Measurements from ENCODE around the gene MACROD2. TPM values are rescaled to one million over a fixed set of nuclear protein-coding genes. Genes with fewer than 3 reads are reported as not detected.
"Not testable (repeated sequence)": the region's sequence is repeated elsewhere in the genome, so short reads cannot be mapped to it uniquely, and the experiment has no call there.

The MACROD2 gene
- total RNA-seq, 1 donor = 0.81 TPM

- DNase-seq (ENCODE audit: low read depth in 2 of 3, low spot score in 2 of 3) = no peak
Measured at GRCh38 chr20:14997791-14998190, 1002.5 kb downstream of the MACROD2 start.

DNA sequence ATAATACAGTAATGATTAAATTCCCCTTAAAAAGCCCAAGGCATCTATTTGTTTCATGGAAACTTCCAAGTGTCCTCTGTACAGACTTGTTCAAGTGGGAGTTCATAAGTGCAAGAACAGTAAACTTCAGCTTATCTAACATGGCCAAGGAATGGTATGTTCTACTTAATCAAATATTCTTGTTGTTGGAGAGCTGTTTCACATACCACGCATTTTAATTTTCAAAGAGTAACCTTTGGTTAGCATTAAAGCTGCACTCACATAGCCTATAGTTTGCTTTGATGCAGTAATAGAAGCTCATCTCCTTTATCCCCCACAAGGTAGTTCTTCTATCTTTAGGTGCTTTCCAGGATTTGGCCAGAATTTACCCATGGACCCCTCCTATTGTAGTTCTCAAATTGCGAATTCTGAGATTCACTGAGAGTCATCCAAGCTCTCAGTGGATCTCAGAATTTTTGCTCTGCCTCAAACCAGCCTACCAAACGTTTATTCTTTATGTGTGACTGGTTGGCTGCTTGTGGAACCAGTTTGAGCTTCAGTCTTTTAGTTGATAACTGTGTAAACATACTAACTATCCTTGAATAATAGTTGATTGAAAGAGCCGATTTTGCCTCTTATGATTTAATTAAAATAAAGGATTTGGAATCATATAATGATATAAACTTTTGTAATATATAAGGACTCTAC, 1010.1 kb downstream of the MACROD2 start:
- no peak for DNase-seq (ENCODE audit: low read depth in 2 of 3, low spot score in 2 of 3)

DNA sequence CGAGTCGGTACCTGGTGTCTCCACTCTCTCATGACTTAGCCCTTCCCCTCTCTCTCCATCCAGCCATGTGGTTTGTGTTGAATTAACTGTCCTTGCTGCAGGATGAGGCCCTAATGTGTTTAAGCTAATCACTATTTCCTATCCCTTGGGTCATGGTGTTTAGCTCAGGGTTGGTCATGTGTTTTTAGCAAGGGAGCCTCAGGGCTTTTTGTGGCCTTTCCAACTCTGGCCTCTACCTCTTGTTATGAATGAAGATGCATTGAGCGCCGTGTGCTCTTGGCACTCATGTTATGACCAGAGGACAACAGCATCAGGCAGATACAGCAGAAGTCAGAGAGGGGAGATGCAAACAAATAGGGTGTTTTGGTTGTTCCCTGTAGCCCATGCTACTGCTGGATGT, 1016.3 kb downstream of the MACROD2 start:
- DNase-seq (ENCODE audit: low read depth in 2 of 3, low spot score in 2 of 3) = no peak

DNA sequence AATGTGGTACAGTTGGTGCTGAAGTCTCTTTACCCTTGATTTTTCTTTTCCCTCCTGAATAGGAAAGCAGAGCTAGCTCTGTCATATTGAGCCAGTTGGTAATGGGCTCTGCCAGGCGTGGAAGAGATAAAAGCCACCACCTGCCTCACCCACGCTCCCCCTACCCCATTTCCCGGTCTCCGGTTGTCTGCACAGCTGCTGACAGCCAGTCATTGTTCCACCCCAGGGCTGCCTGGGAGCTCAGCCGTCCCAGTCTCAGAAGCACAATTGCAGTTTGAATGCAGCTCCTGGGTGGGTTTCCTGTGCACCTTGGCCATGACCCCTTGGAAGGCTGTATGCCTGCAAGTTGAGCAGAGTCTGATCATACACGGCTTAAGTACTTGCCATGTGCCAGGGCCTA, 1017.2 kb downstream of the MACROD2 start:
- no peak for DNase-seq (ENCODE audit: low read depth in 2 of 3, low spot score in 2 of 3)

GRCh38 chr20:15016875-15017274, 1021.6 kb downstream of the MACROD2 start:
- not testable (repeated sequence) for DNase-seq (ENCODE audit: low read depth in 2 of 3, low spot score in 2 of 3)

DNA sequence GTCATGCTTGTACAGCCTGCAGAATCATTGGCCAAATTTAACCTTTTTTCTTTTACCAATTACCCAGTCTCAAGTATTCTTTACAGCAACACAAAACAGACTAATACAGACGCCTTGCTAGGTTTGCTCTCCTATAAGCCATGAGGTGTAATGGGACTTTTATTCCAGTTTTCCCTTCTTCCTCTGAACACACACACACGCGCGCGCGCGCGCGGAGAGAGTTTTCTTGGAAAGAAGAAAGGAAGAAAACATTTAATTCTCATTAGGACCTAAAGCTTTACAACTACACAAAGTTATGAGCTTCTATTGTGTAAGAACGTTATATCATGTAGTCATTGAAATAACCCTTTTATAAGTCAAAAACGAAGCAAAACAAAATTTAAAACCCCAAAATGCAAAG, 1023.6 kb downstream of the MACROD2 start:
- no peak for DNase-seq (ENCODE audit: low read depth in 2 of 3, low spot score in 2 of 3)

- DNase-seq (ENCODE audit: low read depth in 2 of 3, low spot score in 2 of 3) = no peak
Measured at GRCh38 chr20:15020845-15021244, 1025.5 kb downstream of the MACROD2 start.

DNA sequence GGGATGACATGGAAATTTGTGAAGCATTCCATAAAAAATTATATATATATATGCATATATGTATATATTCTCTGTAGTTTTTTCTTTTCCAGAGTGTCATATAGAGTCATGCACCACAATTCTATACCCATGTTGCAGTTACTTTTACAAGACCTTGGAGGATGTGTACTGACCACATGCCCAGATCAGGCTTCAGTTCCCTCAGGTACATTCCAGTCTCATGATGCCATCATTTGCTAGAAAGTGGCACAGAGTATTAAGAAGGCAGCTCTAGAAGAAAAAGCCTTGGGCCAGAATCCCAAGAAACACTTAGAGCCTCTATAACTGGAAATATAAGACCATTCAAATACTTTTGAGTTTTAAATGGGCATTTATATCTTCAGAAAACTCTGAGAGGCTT, 1027.6 kb downstream of the MACROD2 start:
- no peak for DNase-seq (ENCODE audit: low read depth in 2 of 3, low spot score in 2 of 3)

GRCh38 chr20:15026759-15027158, 1031.4 kb downstream of the MACROD2 start:
- no peak for DNase-seq (ENCODE audit: low read depth in 2 of 3, low spot score in 2 of 3)

GRCh38 chr20:15030826-15031225, 1035.5 kb downstream of the MACROD2 start:
- DNase-seq (ENCODE audit: low read depth in 2 of 3, low spot score in 2 of 3) = no peak

DNA sequence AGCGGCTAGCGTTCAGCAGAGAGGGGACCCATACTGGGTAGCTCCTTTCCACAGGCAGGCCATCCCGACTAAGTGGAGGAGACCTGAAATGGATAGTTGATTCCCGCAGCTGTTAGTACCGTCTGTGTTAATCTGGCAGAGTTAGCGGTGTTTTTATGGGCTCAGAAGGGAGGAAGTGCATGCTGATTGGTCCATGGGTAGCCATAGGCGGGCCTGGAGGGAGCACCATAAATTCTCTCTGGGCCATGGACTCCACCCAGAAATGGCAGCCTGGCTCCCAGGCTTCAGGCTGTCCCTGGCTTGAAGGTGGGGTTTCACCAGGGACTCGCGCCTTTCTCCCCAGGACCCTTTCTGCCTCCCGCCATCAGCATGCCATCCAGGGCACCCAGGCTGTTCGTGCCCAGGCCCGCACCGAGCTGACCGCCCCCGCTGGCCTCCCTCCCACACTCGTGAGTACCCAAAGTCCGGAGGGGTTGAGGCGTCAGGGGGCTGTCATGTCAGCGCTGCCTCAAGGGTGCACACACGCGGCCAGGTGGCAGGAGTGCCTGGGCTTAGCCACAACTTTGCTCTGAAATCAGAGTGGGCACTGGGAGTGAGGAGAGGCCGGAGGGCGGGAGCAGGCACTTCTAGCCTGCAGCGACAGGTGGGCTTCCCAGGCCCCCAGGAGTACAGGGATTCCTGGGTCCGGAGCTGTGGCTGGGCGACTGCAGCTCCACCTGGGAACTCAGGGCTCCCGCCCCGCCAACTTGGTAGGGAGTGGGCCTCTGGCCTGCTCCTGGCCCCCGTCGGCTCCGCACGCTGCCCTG, 1036.4 kb downstream of the MACROD2 start:
- no peak for DNase-seq (ENCODE audit: low read depth in 2 of 3, low spot score in 2 of 3)

- no peak for DNase-seq (ENCODE audit: low read depth in 2 of 3, low spot score in 2 of 3)
Measured at GRCh38 chr20:15032352-15032622, 1037.0 kb downstream of the MACROD2 start.

GRCh38 chr20:15033269-15033668, 1038.0 kb downstream of the MACROD2 start:
- no peak for DNase-seq (ENCODE audit: low read depth in 2 of 3, low spot score in 2 of 3)

DNA sequence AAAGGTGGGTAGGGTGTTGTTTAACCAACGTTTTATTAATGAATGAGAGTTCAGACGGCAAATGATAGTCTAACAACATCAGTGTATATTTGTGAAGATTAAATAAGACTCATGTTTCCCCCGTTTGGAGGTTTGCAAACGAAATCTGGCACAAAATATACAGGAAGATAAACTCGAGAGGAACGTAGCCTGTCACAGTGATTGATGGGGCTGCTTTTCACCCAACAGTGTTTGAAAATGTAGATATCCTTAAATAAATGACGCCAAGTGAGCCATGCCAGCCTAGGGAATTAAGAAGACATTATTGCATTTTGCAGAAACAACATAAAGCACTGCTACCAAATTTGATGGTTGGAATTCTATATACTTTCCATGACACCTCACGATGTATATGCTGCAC, 1038.6 kb downstream of the MACROD2 start:
- DNase-seq (ENCODE audit: low read depth in 2 of 3, low spot score in 2 of 3) = no peak

- no peak for DNase-seq (ENCODE audit: low read depth in 2 of 3, low spot score in 2 of 3)
Measured at GRCh38 chr20:15036948-15037347, 1041.6 kb downstream of the MACROD2 start.

GRCh38 chr20:15039088-15039752, 1043.9 kb downstream of the MACROD2 start:
- DNase-seq (ENCODE audit: low read depth in 2 of 3, low spot score in 2 of 3) = no peak

- no peak for DNase-seq (ENCODE audit: low read depth in 2 of 3, low spot score in 2 of 3)
Measured at GRCh38 chr20:15042723-15043122, 1047.4 kb downstream of the MACROD2 start.

GRCh38 chr20:15045246-15045645, 1049.9 kb downstream of the MACROD2 start:
- DNase-seq (ENCODE audit: low read depth in 2 of 3, low spot score in 2 of 3) = no peak

DNA sequence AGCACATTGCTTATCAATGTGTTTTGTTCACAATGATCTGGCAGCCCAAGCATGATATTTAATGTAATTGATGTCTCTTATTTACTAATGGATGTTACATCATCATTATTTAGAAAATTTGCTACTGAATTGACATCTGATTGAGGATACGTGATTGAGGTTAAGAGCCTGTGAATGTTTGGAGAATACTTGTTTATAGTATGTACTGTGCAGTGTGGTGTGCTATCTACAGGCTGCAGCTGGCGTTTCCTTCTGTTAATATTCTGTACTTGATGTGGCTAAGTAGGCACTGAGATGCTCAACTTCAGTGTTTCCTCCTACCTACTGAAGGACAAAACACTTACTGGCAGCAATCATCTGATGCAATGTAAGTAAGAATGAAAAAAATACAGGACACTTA, 1051.7 kb downstream of the MACROD2 start:
- DNase-seq (ENCODE audit: low read depth in 2 of 3, low spot score in 2 of 3) = no peak

DNA sequence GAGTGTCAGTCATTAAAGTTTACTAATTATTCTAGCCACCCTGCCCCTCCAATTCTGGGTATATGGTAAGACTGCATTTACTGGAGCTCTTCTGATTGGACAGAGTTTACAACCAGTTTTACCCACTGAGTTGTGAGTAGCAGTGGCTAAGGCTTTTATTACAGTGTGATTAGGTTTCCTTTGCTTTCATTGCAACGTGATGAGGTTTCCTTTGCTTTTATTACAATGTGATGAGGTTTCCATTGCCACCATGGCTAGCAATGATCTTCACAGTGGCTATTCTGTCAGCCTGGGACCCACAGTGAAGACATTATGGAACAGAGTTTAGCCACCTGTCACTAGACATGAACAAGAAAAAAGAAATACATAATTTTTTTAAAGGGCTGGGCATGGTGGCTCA, 1052.3 kb downstream of the MACROD2 start:
- no peak for DNase-seq (ENCODE audit: low read depth in 2 of 3, low spot score in 2 of 3)

GRCh38 chr20:15056246-15056645, 1060.9 kb downstream of the MACROD2 start:
- DNase-seq (ENCODE audit: low read depth in 2 of 3, low spot score in 2 of 3) = no peak

- no peak for DNase-seq (ENCODE audit: low read depth in 2 of 3, low spot score in 2 of 3)
Measured at GRCh38 chr20:15058841-15059240, 1063.5 kb downstream of the MACROD2 start.

Measured in hematopoietic multipotent progenitor cell (in vitro differentiated cells).